HEK293 (cell line): ENCODE measurements around the gene NOS1.

Experiments
- CTCF ChIA-PET: fragments of 350-600 bp; formaldehyde crosslinking; extraction: SDS; loops from one replicate; lab custom pipeline; 2021; ENCODE audit warnings: antibody characterized with exemption; lab: Yijun Ruan, JAX
- POLR2A ChIA-PET: fragments of 300-600 bp; formaldehyde crosslinking; extraction: SDS; loops from one replicate; lab custom pipeline; 2020; ENCODE audit warnings: antibody characterized with exemption, inconsistent platforms; lab: Yijun Ruan, JAX
- H3K27ac ChIP-seq: fragments of 200-500 bp; sonication (Bioruptor generic); 2 replicates; pipeline ENCODE4 v1.5.1; 2014; ENCODE audit warnings: low read depth, low read length, control low read depth, inconsistent platforms; ENCODE audit errors: extremely low read depth
- H3K36me3 ChIP-seq, 2 experiments: fragments of 200-500 bp in 1 of 2; sonication (Bioruptor generic) in 1 of 2; 1 replicate in 1 of 2; 2 replicates in 1 of 2; pipeline ENCODE4 v1.5.1; 2014 to 2017; ENCODE audit warnings: inconsistent platforms in 2 of 2, low read length in 2 of 2; ENCODE audit not compliant: control insufficient read depth in 2 of 2, insufficient read depth in 1 of 2
- H3K4me1 ChIP-seq: fragments of 200-500 bp; sonication (Bioruptor generic); 2 replicates; pipeline ENCODE4 v1.5.1; 2014; ENCODE audit warnings: mild to moderate bottlenecking, low read length, inconsistent platforms; ENCODE audit not compliant: control insufficient read depth, insufficient read depth
- H3K4me3 ChIP-seq: 2 replicates; pipeline ENCODE4 v1.5.1; 2011; ENCODE audit warnings: low read depth, mild to moderate bottlenecking, control low read depth, low read length, moderate library complexity
- H3K9me3 ChIP-seq: fragments of 200-500 bp; sonication (Bioruptor generic); 2 replicates; pipeline ENCODE4 v1.5.1; 2014; ENCODE audit warnings: low read depth, low read length, inconsistent platforms; ENCODE audit not compliant: control insufficient read depth, insufficient read depth
- HOXA7 ChIP-seq: sonication (generic); formaldehyde crosslinking; IDR thresholded peaks from 2 replicates; pipeline ENCODE4 v1.8.1; 2022; ENCODE audit warnings: missing genetic modification reagents, borderline replicate concordance
- KLF8 ChIP-seq: fragments of 450-650 bp; formaldehyde crosslinking; IDR thresholded peaks from 2 replicates; pipeline ENCODE4 v1.5.1; 2016; ENCODE audit warnings: missing biosample characterization, missing genetic modification characterization
- SP7 ChIP-seq: fragments of 450-650 bp; formaldehyde crosslinking; IDR thresholded peaks from 2 replicates; pipeline ENCODE4 v1.5.1; 2016; ENCODE audit warnings: missing biosample characterization, missing genetic modification characterization
- YY2 ChIP-seq: fragments of 450-650 bp; formaldehyde crosslinking; IDR thresholded peaks from 2 replicates; pipeline ENCODE4 v1.5.1; 2016; ENCODE audit warnings: missing biosample characterization, missing genetic modification characterization
- ZBTB17 ChIP-seq: fragments of 450-650 bp; formaldehyde crosslinking; IDR thresholded peaks from 2 replicates; pipeline ENCODE4 v1.5.1; 2016; ENCODE audit warnings: missing biosample characterization, missing genetic modification characterization
- ZNF121 ChIP-seq: fragments of 450-650 bp; formaldehyde crosslinking; IDR thresholded peaks from 2 replicates; pipeline ENCODE4 v1.5.1; 2016; ENCODE audit warnings: missing biosample characterization, missing genetic modification characterization
- ZNF248 ChIP-seq: fragments of 450-650 bp; formaldehyde crosslinking; IDR thresholded peaks from 2 replicates; pipeline ENCODE4 v1.5.1; 2017; ENCODE audit warnings: missing biosample characterization, missing genetic modification characterization
- ZNF266 ChIP-seq: fragments of 450-650 bp; formaldehyde crosslinking; IDR thresholded peaks from 2 replicates; pipeline ENCODE4 v1.5.1; 2016; ENCODE audit warnings: missing biosample characterization, missing genetic modification characterization, low read depth
- ZNF324 ChIP-seq: fragments of 450-650 bp; formaldehyde crosslinking; IDR thresholded peaks from 2 replicates; pipeline ENCODE4 v1.5.1; 2016; ENCODE audit warnings: missing biosample characterization, missing genetic modification characterization
- ZNF510 ChIP-seq: fragments of 450-650 bp; formaldehyde crosslinking; IDR thresholded peaks from 2 replicates; pipeline ENCODE4 v1.5.1; 2018; ENCODE audit warnings: mild to moderate bottlenecking, missing genetic modification characterization, missing biosample characterization; ENCODE audit not compliant: insufficient replicate concordance
- ZNF558 ChIP-seq: fragments of 450-650 bp; formaldehyde crosslinking; IDR thresholded peaks from 2 replicates; pipeline ENCODE4 v1.5.1; 2016; ENCODE audit warnings: missing biosample characterization, missing genetic modification characterization
- ZNF776 ChIP-seq: fragments of 450-650 bp; formaldehyde crosslinking; IDR thresholded peaks from 2 replicates; pipeline ENCODE4 v1.5.0; 2017; ENCODE audit warnings: missing biosample characterization, missing genetic modification characterization, borderline replicate concordance
- ZNF791 ChIP-seq: fragments of 450-650 bp; formaldehyde crosslinking; IDR thresholded peaks from 2 replicates; pipeline ENCODE4 v1.5.1; 2016; ENCODE audit warnings: missing biosample characterization, missing genetic modification characterization
- ZNF837 ChIP-seq: fragments of 450-650 bp; formaldehyde crosslinking; IDR thresholded peaks from 2 replicates; pipeline ENCODE4 v1.5.1; 2016; ENCODE audit warnings: missing biosample characterization, missing genetic modification characterization
- TF ChIP-seq, protein P1 (sequence below): fragments of 450-650 bp; formaldehyde crosslinking; conservative IDR thresholded peaks from 2 replicates; pipeline ENCODE4 v1.5.1; 2016; ENCODE audit warnings: low read depth, missing biosample characterization, missing genetic modification characterization
- TF ChIP-seq, protein P2 (sequence below): fragments of 450-650 bp; formaldehyde crosslinking; IDR thresholded peaks from 2 replicates; pipeline ENCODE4 v1.5.1; 2016; ENCODE audit warnings: missing biosample characterization, missing genetic modification characterization
- TF ChIP-seq, protein P3 (sequence below): fragments of 450-650 bp; formaldehyde crosslinking; IDR thresholded peaks from 2 replicates; pipeline ENCODE4 v1.5.1; 2016; ENCODE audit warnings: missing biosample characterization, missing genetic modification characterization

The NOS1 gene

DNA sequence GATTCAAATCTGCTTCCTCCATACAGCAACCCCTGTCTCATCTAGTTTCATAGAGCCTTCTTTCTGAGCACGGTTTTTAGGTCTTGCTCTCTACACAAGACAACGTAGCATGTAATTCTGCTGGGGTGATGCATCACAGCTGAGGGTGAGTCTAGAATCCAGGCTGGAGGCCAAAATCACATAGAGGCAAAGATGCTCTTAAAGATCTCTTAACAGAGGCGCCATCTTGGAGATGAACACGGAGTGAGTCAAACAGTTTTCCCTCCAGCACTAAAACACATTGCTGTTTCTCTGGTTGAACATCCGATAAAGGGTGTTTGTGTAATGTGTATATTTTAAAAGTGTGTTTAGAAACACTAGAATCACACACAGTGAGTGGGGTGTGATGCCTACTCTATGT, 78.9 kb downstream of the NOS1 start (continued):
- TF ChIP-seq, protein P1, sequence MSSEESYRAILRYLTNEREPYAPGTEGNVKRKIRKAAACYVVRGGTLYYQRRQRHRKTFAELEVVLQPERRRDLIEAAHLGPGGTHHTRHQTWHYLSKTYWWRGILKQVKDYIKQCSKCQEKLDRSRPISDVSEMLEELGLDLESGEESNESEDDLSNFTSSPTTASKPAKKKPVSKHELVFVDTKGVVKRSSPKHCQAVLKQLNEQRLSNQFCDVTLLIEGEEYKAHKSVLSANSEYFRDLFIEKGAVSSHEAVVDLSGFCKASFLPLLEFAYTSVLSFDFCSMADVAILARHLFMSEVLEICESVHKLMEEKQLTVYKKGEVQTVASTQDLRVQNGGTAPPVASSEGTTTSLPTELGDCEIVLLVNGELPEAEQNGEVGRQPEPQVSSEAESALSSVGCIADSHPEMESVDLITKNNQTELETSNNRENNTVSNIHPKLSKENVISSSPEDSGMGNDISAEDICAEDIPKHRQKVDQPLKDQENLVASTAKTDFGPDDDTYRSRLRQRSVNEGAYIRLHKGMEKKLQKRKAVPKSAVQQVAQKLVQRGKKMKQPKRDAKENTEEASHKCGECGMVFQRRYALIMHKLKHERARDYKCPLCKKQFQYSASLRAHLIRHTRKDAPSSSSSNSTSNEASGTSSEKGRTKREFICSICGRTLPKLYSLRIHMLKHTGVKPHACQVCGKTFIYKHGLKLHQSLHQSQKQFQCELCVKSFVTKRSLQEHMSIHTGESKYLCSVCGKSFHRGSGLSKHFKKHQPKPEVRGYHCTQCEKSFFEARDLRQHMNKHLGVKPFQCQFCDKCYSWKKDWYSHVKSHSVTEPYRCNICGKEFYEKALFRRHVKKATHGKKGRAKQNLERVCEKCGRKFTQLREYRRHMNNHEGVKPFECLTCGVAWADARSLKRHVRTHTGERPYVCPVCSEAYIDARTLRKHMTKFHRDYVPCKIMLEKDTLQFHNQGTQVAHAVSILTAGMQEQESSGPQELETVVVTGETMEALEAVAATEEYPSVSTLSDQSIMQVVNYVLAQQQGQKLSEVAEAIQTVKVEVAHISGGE (tag by site-specific recombination): no peak
- TF ChIP-seq, protein P2, sequence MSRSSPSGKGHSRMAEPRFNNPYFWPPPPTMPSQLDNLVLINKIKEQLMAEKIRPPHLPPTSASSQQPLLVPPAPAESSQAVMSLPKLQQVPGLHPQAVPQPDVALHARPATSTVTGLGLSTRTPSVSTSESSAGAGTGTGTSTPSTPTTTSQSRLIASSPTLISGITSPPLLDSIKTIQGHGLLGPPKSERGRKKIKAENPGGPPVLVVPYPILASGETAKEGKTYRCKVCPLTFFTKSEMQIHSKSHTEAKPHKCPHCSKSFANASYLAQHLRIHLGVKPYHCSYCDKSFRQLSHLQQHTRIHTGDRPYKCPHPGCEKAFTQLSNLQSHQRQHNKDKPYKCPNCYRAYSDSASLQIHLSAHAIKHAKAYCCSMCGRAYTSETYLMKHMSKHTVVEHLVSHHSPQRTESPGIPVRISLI: no peak
- TF ChIP-seq KLF8 (tag by site-specific recombination): no peak

DNA sequence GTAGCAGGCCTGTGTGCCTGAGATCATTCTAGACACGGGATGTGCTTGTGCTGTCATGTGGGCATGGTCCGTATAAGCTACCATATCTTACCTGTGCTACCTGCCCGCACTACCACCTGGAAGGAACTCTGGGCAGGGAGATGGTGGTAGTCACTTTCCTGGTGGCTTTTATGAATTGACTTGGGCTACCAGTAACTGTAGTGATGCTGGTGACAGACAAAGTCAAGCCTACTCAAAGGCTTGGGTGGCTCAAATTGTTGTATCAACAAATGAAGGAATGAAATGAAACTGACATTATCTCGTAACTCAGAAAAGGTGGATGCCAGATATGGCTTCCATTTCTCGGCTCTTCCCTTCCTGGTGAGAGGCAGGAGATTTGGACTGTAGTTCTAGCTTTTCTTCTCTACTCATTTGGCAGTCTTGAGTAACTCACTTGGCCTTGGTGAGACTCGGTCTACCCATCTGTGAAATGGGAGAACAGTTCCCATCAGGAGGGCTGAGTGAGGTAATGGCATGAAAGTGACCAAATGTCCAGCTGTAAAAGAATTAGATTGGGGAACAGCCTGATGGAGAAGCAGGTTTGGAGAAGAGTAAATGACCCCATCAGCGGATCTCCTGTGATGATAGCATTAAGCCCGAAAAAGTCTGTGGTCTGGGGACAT, 81.3 kb downstream of the NOS1 start:
- no peak for TF ChIP-seq ZNF837 (tag by site-specific recombination)
- TF ChIP-seq ZNF558 (tag by site-specific recombination): no peak
- TF ChIP-seq ZBTB17: no peak
- TF ChIP-seq SP7: no peak
- TF ChIP-seq YY2: no peak
- no peak for TF ChIP-seq HOXA7
- TF ChIP-seq, protein P1 (tag by site-specific recombination): no peak
- TF ChIP-seq ZNF121 (tag by site-specific recombination): no peak
- TF ChIP-seq, protein P3, sequence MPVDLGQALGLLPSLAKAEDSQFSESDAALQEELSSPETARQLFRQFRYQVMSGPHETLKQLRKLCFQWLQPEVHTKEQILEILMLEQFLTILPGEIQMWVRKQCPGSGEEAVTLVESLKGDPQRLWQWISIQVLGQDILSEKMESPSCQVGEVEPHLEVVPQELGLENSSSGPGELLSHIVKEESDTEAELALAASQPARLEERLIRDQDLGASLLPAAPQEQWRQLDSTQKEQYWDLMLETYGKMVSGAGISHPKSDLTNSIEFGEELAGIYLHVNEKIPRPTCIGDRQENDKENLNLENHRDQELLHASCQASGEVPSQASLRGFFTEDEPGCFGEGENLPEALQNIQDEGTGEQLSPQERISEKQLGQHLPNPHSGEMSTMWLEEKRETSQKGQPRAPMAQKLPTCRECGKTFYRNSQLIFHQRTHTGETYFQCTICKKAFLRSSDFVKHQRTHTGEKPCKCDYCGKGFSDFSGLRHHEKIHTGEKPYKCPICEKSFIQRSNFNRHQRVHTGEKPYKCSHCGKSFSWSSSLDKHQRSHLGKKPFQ (tag by site-specific recombination): no peak
- no peak for TF ChIP-seq ZNF510 (tag by site-specific recombination)
- TF ChIP-seq ZNF776: no peak
- no peak for TF ChIP-seq ZNF791 (tag by site-specific recombination)
- no peak for TF ChIP-seq ZNF266 (tag by site-specific recombination)
- TF ChIP-seq ZNF324: no peak
- TF ChIP-seq ZNF248: no peak
- Histone ChIP-seq H3K36me3 (no peaks in the 10 kb centered on the region), H3K27ac (no peak overlapping the region), H3K4me1 (no peaks in the 10 kb centered on the region), H3K4me3 (no peak overlapping the region), H3K9me3 (no peaks in the 10 kb centered on the region)
- CTCF ChIA-PET: no interaction called here
- POLR2A ChIA-PET: no interaction called here
